GM18870 (cell line): ENCODE data around the gene RRAGD.

Source experiments
- ATAC-seq: cut with Tn5 transposase; IDR thresholded peaks from one replicate; pipeline ENCODE4 v1.9.1; 2021; ENCODE audit warnings: moderate library complexity; ENCODE audit not compliant: unreplicated experiment

RRAGD gene, protein sequence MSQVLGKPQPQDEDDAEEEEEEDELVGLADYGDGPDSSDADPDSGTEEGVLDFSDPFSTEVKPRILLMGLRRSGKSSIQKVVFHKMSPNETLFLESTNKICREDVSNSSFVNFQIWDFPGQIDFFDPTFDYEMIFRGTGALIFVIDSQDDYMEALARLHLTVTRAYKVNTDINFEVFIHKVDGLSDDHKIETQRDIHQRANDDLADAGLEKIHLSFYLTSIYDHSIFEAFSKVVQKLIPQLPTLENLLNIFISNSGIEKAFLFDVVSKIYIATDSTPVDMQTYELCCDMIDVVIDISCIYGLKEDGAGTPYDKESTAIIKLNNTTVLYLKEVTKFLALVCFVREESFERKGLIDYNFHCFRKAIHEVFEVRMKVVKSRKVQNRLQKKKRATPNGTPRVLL

GRCh38 chr6:89412071-89413005 is at the start of gene RRAGD:
Gene RRAGD, minus strand, starts transcription at chr6:89412273. Its CDS starts 280 bp downstream, at chr6:89411993.
- peak; percentile 76 for ATAC-seq

- no peak for ATAC-seq
Observed at GRCh38 chr6:89460713-89461112, 48.6 kb upstream of the RRAGD start.

DNA sequence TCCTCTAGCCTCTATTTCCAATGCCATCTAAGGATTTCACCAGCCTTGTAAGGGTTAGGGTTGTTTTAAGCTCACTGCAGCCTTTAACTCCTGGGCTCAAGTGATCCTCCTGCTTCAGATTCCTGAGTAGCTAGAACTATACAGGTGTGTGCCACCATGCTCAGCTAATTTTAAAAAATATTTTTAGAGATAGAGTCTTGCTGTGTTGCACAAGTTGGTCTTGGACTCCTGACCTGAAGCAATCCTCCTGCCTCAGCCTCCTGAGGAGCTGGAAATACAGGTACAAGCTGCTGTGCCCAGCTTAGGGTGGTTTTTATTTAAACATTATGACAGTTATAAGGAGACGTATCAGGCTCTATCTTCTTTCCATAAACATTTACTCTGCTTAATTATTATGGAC is 47.4 kb upstream of the RRAGD start:
- no peak for ATAC-seq

DNA sequence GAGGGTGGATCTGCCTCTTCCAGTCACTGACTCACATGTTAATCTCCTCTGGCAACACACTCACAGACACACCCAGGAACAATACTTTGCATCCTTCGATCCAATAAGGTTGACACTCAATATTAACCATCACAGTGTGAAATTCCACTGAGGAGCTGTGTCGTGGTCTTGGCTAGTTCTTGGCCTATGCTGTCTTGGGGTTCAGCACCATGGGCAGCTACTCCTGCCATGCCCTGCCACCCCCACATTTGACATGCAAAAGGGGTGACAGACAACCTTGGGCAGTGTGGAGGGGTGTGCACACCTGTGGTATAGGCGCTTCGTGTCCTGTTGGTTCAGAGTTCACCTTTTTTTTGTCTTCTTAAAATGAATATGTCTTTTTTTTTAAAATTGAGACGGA is 46.6 kb upstream of the RRAGD start:
- no peak for ATAC-seq

GRCh38 chr6:89454300-89454699 is 42.2 kb upstream of the RRAGD start:
- ATAC-seq, result no peak

DNA sequence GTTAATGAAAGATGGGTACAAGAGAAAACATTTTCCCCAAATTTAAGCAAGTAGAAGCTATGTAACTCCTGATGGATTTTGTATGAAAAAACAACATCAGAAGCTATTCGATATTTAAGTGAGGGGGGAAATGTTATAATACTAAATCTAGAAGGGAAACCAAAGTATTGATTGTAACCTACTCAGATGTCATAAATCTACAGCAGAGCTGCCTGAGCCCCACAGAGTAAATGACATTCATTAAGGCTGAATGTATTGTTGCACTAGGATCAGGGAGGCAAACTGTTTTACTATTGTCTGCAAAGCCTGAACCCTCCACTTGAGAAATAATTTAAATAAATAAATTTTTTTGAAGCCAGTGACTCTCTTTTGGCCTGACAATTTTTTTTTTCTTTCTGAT is 40.2 kb upstream of the RRAGD start:
- ATAC-seq, result no peak

DNA sequence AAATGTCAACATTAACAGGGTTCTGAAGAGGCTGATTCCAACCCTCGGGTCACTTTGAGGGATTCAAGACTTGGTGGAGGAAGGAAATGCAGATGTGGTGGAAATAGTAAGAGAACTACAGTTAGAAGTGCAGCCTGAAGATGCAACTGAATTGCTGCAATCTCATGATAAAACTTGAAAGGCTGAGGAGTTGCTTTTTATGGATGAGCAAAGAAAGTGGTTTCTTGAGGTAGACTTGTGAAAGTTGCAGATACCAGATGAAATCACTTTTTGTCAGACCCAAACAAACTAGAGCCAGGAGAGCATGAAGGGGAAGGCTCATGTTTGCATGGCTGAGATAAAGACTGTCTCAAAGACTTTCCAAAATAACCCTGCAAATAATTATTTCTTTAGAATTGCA is 37.1 kb upstream of the RRAGD start:
- no peak for ATAC-seq

DNA sequence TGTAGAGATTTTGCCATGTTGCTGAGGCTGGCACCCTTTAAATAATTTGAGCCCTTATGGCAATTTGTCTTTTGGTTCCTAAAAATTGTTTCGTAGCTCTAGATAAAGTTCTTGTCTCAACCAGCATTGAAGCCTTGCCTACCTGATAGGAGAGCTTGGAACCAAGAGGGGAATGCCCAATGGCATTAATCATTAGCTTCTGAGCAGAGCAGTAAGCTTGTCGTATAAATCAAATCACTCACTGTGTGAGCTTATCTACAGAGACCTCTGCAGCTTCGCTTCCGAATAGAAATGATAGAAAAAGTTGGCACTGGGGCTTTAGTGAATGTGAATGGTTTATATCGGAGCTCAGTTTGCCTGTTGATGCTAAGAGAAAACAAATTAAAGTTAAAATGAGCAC is 31.6 kb upstream of the RRAGD start:
- no peak for ATAC-seq

DNA sequence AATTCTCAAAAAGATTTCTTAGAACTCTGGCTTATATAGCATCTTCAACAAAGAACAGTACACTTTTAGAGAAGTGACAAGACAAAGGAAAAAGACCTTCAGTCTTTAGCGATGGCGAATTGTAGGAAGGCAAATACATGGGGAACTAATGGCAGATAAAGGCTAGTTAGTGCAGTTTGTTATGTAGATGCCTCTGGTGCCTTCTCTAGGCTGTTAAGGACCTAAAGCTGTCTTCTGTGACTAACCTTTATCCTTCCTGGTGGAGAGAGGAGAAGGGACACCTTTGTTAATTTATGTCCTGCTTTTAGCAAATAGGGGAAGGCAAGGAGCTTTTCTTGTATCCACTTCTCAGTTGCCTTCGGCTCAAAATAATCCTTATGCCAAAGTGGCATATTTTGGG is 28.1 kb upstream of the RRAGD start:
- no peak for ATAC-seq

DNA sequence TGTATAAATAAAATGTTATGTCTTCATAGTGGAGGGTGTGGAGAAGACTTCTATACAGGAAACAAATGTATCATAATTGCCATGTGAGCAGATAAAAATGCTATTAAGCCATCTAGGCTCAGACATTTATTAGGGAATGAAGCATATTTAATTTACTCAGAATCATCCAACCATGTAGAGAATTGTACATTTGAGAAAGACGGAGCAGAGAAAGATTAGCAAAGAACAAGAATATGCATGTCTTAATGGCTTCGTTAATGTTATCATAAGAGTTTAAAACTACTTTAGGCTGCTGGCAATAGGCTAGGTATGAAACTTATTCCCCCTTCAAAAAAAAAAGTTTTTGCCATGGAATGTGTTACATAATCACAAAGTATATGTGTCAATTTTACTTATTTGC is 26.9 kb upstream of the RRAGD start:
- no peak for ATAC-seq

GRCh38 chr6:89438248-89438647 is 26.2 kb upstream of the RRAGD start:
- ATAC-seq, result no peak

DNA sequence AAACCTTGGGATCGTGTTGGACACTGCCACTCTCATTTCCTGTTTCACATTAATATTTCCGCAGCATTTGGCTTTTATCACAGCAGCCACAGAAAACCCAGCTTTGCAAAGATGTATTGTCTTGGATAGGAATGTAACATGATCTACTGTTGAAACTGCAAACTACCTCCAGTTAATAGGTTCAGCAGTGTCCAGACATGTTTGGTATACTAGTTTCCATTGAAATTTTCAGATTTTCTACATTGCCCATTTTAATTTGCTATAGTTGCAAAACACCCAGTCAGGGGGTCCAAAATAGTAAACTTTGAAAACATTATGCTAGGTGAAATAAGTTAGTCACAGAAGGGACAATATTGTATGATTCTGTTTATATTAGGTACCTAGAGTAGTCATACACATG is 24.2 kb upstream of the RRAGD start:
- no peak for ATAC-seq

GRCh38 chr6:89434954-89435353 is 22.9 kb upstream of the RRAGD start:
- ATAC-seq, result no peak

GRCh38 chr6:89434150-89434499 is 22.1 kb upstream of the RRAGD start:
- no peak for ATAC-seq

GRCh38 chr6:89433252-89434149 is 21.4 kb upstream of the RRAGD start:
- no peak for ATAC-seq

DNA sequence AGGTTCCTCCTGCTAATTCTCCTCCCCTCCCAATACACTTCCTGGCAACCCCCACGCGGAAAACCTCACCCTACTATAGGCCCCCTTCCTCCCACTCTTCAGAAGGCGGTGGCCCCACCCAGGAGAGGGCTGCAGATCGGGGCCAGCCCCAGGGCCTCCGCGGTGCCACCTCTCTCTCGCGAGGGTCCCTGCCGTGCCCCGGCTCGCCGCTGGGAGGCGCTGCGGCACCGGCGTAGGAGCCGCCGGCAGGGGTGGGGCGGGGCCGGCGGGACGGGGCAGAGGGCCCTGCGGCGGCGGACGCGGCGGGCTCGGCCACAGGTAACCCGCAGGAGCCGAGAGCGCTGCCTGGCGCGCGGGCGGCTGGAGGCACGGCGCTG is 20.8 kb upstream of the RRAGD start, which contains the start of gene ANKRD6:
TSS of gene ANKRD6 (plus strand) at position 278 of the 377 bp plus-strand sequence. CDS start 133,825 bp downstream, outside the sequence.
- no peak for ATAC-seq

DNA sequence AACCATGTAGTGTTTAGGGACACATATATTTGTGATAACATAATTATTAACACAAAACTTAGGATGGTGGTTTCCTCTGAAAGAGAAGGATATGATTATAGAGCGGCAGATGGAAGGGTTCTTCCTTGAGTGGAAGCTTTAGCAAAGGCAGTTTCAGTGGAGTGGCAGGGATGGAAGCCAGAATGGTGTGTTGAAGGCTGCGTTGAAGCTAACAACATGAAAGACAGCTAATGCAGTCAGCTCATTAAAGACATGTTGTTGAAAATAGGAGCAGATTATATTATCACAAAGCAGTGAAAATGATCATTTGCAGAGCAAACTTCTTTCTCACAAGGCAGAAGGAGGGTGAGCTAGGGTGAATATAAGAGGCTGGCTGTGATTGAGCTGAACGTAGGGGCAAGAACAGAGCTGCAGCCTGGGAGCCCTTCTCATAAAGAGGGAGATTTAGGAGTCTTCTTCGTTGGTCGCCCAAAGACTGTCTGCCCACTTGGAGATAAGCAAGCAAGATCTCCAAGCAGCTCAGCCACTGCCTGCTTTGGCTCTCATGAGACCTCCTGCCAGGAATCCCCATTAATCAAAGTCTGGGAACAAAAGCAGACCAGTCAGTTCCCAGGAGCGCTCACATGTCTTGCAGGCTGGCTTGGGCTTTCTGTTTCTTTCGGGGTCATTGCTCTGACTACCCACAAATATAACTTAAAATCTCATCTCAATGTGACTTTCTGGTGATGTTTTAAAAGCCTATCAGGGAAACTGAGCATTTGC is 18.3 kb upstream of the RRAGD start:
- no peak for ATAC-seq

DNA sequence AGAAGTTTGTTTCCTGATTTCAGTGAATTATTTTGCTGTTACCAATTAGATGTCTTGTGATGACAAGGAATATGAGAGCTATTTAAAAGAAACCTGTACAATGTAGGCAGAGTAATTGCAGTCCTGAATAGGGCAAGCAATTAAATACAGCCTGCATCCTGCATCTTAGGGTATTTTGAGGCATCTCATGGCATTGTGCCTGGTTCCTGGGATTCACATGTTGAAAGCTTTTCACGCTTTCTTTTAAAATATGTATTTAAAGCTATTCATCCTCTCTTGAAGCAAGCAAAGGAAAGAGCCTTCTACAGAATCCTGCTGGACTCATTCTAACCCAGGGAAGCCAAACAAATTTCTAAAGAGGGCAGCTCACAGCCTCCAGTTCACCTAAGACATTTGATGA is 4.7 kb upstream of the RRAGD start:
- no peak for ATAC-seq

GRCh38 chr6:89415185-89415584 is 3.1 kb upstream of the RRAGD start:
- no peak for ATAC-seq

GRCh38 chr6:89414215-89414614 is 2.1 kb upstream of the RRAGD start:
- ATAC-seq, result no peak
